NCI-H345 treated with DMSO at 0.1 percent for 48 hours (cell line): ENCODE measurements around the gene PGGHG.
"Not testable (repeated sequence)": the region's sequence is repeated elsewhere in the genome, so short reads cannot be mapped to it uniquely, and the experiment has no call there.

Experiments
- DNase-seq: peaks from one replicate; lab custom pipeline; 2025; ENCODE audit not compliant: unreplicated experiment; lab: John Stamatoyannopoulos, UW

PGGHG gene

GRCh38 chr11:297586-298405 lies 8.9 kb downstream of the PGGHG start:
- DNase-seq: no peak

GRCh38 chr11:298406-299065 lies 9.6 kb downstream of the PGGHG start:
- DNase-seq: no peak

GRCh38 chr11:299081-299891 lies 10.4 kb downstream of the PGGHG start, which contains the start of gene IFITM5:
TSS of gene IFITM5 (minus strand) at chr11:299526. CDS start at chr11:299490, 36 bp downstream.
- no peak for DNase-seq

GRCh38 chr11:299951-300735 lies 11.2 kb downstream of the PGGHG start:
- DNase-seq: no peak

GRCh38 chr11:303363-303762 lies 14.4 kb downstream of the PGGHG start:
- no peak for DNase-seq

- DNase-seq: no peak
Observed at GRCh38 chr11:304061-304506, 15.2 kb downstream of the PGGHG start.

- no peak for DNase-seq
Observed at GRCh38 chr11:304915-305843, 16.3 kb downstream of the PGGHG start.

GRCh38 chr11:305844-306211 lies 16.9 kb downstream of the PGGHG start:
- no peak for DNase-seq

- no peak for DNase-seq
Observed at GRCh38 chr11:306645-307371, 17.9 kb downstream of the PGGHG start.

- not testable (repeated sequence) for DNase-seq
Observed at GRCh38 chr11:307766-308708, 19.1 kb downstream of the PGGHG start, which contains the start of gene IFITM2. TSS of gene IFITM2 (plus strand) at chr11:307816. CDS start at chr11:308193, 377 bp downstream.

GRCh38 chr11:308740-309665 lies 20.1 kb downstream of the PGGHG start:
- not testable (repeated sequence) for DNase-seq

- not testable (repeated sequence) for DNase-seq
Observed at GRCh38 chr11:309979-310572, 21.1 kb downstream of the PGGHG start.

GRCh38 chr11:311013-311748 lies 22.3 kb downstream of the PGGHG start:
- DNase-seq: not testable (repeated sequence)

- no peak for DNase-seq
Observed at GRCh38 chr11:312092-312816, 23.3 kb downstream of the PGGHG start.

GRCh38 chr11:313304-313786 lies 24.4 kb downstream of the PGGHG start:
- DNase-seq: no peak
